Kidney (tissue), 14 donors: ENCODE data around the gene ESR2. TPM values are rescaled to one million over a fixed set of nuclear protein-coding genes. Genes with fewer than 3 reads are reported as not detected.

Source experiments
- DNase-seq, 5 donors: peaks; one replicate each; pipeline ENCODE4 v3.0.0-alpha.2; 2013 to 2020
- FAIRE-seq: peaks from 2 replicates; lab custom pipeline; 2012; peaks lifted over from hg19 to GRCh38; lab: Jason Lieb, UNC
- H3K27ac ChIP-seq, 2 donors: one replicate each; pipeline ENCODE4 v1.7.0; 2013; ENCODE audit warnings: low read depth in 2 of 2, low read length in 2 of 2, inconsistent platforms in 1 of 2
- H3K27me3 ChIP-seq: one replicate; pipeline ENCODE4 v1.7.1; 2013; ENCODE audit warnings: low read length, inconsistent platforms; ENCODE audit not compliant: control insufficient read depth, insufficient read depth
- H3K36me3 ChIP-seq, 3 donors: one replicate each; pipeline versions ENCODE4 v1.7.0 to v1.7.1; 2013; ENCODE audit warnings: low read length in 3 of 3, control low read depth in 1 of 3, inconsistent platforms in 1 of 3; ENCODE audit not compliant: insufficient read depth in 3 of 3, control insufficient read depth in 2 of 3
- H3K4me1 ChIP-seq, 3 donors: one replicate each; pipeline versions ENCODE4 v1.7.0 to v1.7.1; 2013; ENCODE audit warnings: low read length in 3 of 3, inconsistent platforms in 1 of 3, low read depth in 1 of 3; ENCODE audit not compliant: control insufficient read depth in 2 of 3, insufficient read depth in 2 of 3
- H3K4me3 ChIP-seq, 3 donors: one replicate each; pipeline versions ENCODE4 v1.7.0 to v1.8.1; 2013; ENCODE audit warnings: low read length in 3 of 3, control low read depth in 1 of 3, inconsistent platforms in 1 of 3
- H3K9ac ChIP-seq, 3 donors: one replicate each; pipeline versions ENCODE4 v1.7.0 to v1.7.1; 2013; ENCODE audit warnings: low read length in 3 of 3, control low read depth in 1 of 3, inconsistent platforms in 1 of 3
- H3K9me3 ChIP-seq, 3 donors: one replicate each; pipeline versions ENCODE4 v1.7.0 to v1.7.1; 2013; ENCODE audit warnings: low read length in 3 of 3, control low read depth in 1 of 3, inconsistent platforms in 1 of 3; ENCODE audit not compliant: control insufficient read depth in 2 of 3, insufficient read depth in 1 of 3
- CTCF ChIP-seq: IDR thresholded peaks from 3 replicates; pipeline ENCODE4 v1.5.1; 2012; ENCODE audit warnings: mild to moderate bottlenecking, moderate library complexity, borderline replicate concordance; ENCODE audit not compliant: insufficient read depth; ENCODE audit errors: extremely low read depth
- intact Hi-C: fragments of 100-400 bp; cut with DNase I; formaldehyde crosslinking; loops from one replicate; pipeline ENCODE4 v1.11.1; 2022
- polyA plus RNA-seq: library from polyadenylated mRNA; stranded (reverse); fragments of 350-450 nt; fragmentation: Illumina TruSeq; extraction: RNeasy Lipid Tissue Mini Kit (QIAGEN cat#74804); gene quantifications from one replicate; pipeline ENCODE4 v1.2.3, GENCODE V29; 2014; ENCODE audit warnings: low read depth, low replicate concordance; ENCODE audit not compliant: insufficient read depth
- total RNA-seq: library from RNA; stranded (reverse); fragmentation: NEBNext Ultra II Directional; extraction: Animal tissue kit (Norgen Biotek cat#: 25700); gene quantifications from one replicate; pipeline ENCODE4 v1.2.1, GENCODE V29; 2021
- donor health status: control.
- donor health status: control.
- donor health status: control.
- donor health status: control.
- donor health status: control.
- donor health status: DM: yes; HTN: yes; CAD: no.
- donor health status: Normal renal cell carcinoma (clear cell type).

The ESR2 gene
- total and polyA plus RNA-seq, 2 donors from 2014 or later: 2.5 TPM; not detected in 1

DNA sequence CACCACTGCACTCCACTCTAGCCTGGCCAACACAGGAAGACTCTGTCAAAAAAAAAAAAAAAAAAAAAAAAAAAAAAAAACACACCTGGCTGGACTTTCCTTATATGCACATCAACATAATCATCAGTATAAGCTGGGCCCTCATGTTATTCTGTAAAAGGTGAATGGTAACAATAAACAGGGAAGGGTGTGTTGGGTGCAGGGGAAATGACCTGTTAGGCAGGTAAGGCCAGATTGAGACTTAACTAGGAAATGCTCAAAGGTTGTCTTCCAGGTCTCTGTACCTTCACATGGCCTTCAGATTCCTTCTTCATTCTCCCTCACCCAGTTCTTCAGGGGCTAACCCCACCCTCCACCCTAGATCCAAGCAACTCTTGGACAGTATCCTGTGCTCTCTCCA, 47.5 kb downstream of the ESR2 start:
- no peak overlapping the region for H3K27ac ChIP-seq
- TF ChIP-seq CTCF: no peak
- H3K36me3 ChIP-seq: no peaks in the 10 kb centered on the region
- no peak overlapping the region for H3K9ac ChIP-seq
- H3K27me3 ChIP-seq: no peaks in the 10 kb centered on the region
- intact Hi-C loops: no loop called here
- FAIRE-seq: no peak
- H3K4me3 ChIP-seq: no peak overlapping the region
- H3K9me3 ChIP-seq: no peaks in the 10 kb centered on the region
- peaks cover 0 to 2% (median 0%) of the 10 kb centered on the region in 3 donors for H3K4me1 ChIP-seq
- no peak for DNase-seq

DNA sequence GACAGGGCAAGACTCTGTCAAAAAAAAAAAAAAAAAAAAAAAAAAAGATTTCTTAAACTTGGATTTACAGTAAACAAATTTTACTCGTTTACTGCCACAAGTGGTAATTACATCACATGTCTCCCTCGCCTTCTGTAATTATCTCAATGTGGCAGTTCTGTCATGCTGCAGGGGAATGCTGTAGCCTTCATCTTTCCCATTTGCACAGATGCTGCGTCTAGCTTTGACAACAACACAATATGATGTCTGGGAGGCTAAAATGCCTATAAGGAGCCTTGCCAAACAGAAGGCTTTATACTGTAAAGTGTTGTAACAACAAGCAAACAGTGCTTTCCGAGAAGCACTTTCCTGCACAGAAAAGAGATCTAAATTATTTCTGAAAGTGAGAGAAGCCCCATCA, 48.7 kb downstream of the ESR2 start:
- no peaks in the 10 kb centered on the region for H3K27me3 ChIP-seq
- DNase-seq (no peak), FAIRE-seq (no peak)
- no peak overlapping the region for H3K9ac ChIP-seq
- no peak overlapping the region for H3K4me3 ChIP-seq
- no peak for TF ChIP-seq CTCF
- peaks cover 0 to 2% (median 0%) of the 10 kb centered on the region in 3 donors for H3K4me1 ChIP-seq
- intact Hi-C loops: no loop called here
- no peaks in the 10 kb centered on the region for H3K36me3 ChIP-seq
- no peak overlapping the region for H3K27ac ChIP-seq
- H3K9me3 ChIP-seq: no peaks in the 10 kb centered on the region

- H3K9ac ChIP-seq: no peak overlapping the region
- no peak overlapping the region for H3K4me3 ChIP-seq
- H3K27me3 ChIP-seq: no peaks in the 10 kb centered on the region
- DNase-seq (no peak), FAIRE-seq (no peak)
- no peaks in the 10 kb centered on the region for H3K36me3 ChIP-seq
- intact Hi-C loops: no loop called here
- no peak for TF ChIP-seq CTCF
- no peak overlapping the region for H3K27ac ChIP-seq
- peaks cover 0 to 2% (median 0%) of the 10 kb centered on the region in 3 donors for H3K4me1 ChIP-seq
- no peaks in the 10 kb centered on the region for H3K9me3 ChIP-seq
These were observed 49.9 kb downstream of the ESR2 start for GRCh38 chr14:64244279-64244678.

DNA sequence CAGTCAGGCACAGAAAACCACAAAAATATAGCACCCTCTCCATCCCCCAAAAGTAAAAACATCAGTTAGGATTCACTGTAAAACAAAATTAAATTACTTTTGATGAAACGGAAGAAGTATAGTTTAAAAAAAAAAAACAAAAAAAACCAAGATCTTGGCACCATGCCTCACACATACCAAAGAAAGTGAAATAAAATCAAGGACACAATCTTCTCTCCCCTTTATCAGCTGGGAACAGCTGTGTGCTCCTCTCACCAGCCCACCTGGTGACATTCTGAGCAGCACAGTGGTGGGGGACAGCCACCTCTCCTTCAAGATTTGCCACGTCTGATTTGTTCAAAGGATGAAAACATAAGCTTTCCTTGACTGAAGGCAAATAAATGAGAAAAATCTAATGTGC, 55.5 kb downstream of the ESR2 start:
- Histone ChIP-seq H3K27me3 (no peaks in the 10 kb centered on the region), H3K4me3 (no peak overlapping the region), H3K36me3 (no peaks in the 10 kb centered on the region), H3K9ac (no peak overlapping the region), H3K4me1 (peaks cover 0 to 7% (median 2%) of the 10 kb centered on the region in 3 donors), H3K9me3 (no peaks in the 10 kb centered on the region), H3K27ac (no peak overlapping the region)
- intact Hi-C loops: no loop called here
- no peak for FAIRE-seq
- no peak for DNase-seq
- no peak for TF ChIP-seq CTCF
